GM12873 (cell line): ENCODE measurements around the gene ADAP1.
A peak's percentile ranks its signal among the peaks of the same experiment; 100 is the strongest.

Experiments used
- TF ChIP-seq, protein P1 (sequence below): IDR thresholded peaks from 2 replicates; pipeline ENCODE4 v1.5.1; 2012; ENCODE audit warnings: low read depth, mild to moderate bottlenecking, moderate library complexity, low read length, control low read depth; ENCODE audit not compliant: insufficient read depth; ENCODE audit errors: missing control alignments

Gene ADAP1

DNA sequence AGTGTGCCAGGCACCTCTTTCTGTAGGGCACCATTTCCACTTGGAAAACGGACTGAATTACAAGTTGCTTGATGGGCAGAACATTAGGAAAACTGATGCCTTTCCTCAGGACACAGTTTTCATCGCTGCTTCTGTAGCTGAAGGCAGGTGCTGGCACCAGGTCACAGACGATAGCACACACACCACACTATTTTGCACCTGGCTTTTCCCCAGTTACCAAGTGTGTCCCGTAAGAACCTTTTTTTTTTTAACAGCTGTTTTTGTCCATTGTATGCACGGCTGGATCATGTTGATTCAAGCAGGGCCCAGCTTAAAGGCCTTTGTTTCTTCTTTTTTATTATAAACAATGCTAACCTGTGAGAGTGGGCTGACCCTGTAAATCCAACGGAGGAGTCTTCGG, 79.4 kb downstream of the ADAP1 start:
- TF ChIP-seq, protein P1, sequence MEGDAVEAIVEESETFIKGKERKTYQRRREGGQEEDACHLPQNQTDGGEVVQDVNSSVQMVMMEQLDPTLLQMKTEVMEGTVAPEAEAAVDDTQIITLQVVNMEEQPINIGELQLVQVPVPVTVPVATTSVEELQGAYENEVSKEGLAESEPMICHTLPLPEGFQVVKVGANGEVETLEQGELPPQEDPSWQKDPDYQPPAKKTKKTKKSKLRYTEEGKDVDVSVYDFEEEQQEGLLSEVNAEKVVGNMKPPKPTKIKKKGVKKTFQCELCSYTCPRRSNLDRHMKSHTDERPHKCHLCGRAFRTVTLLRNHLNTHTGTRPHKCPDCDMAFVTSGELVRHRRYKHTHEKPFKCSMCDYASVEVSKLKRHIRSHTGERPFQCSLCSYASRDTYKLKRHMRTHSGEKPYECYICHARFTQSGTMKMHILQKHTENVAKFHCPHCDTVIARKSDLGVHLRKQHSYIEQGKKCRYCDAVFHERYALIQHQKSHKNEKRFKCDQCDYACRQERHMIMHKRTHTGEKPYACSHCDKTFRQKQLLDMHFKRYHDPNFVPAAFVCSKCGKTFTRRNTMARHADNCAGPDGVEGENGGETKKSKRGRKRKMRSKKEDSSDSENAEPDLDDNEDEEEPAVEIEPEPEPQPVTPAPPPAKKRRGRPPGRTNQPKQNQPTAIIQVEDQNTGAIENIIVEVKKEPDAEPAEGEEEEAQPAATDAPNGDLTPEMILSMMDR = no peak

DNA sequence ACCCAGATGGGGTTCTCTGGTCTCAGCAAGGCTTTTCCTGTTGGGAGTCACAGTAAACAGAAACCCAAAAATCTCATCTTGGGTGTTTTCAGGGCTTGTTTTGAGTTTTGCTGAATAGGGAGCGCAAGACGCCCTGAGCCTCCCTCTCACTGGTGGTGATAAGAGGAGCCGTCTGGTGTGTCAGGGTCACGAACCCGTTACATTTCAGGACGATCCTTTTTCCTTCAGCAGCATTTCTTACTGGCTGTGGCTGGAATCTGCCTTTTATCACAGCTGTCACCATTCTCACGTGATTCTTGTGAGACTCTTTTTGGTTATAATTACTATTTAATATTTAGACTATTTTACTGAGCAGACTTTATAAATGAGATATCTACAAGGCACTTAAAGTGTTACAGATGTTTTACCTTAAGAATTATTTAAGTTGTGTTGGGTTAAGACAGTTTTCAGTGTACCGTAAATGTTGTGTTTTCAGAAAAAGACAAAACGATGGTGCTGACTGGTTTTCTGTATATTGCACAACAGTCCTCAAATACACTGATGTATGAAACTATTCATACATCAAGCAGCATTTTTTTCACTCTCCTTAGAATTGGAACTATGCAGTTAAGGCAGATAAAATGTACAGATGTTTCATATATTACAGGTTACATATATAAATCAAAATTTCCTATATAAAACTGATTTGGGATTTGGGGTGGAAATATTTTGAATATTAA, 80.3 kb downstream of the ADAP1 start:
- TF ChIP-seq, protein P1 = no peak

DNA sequence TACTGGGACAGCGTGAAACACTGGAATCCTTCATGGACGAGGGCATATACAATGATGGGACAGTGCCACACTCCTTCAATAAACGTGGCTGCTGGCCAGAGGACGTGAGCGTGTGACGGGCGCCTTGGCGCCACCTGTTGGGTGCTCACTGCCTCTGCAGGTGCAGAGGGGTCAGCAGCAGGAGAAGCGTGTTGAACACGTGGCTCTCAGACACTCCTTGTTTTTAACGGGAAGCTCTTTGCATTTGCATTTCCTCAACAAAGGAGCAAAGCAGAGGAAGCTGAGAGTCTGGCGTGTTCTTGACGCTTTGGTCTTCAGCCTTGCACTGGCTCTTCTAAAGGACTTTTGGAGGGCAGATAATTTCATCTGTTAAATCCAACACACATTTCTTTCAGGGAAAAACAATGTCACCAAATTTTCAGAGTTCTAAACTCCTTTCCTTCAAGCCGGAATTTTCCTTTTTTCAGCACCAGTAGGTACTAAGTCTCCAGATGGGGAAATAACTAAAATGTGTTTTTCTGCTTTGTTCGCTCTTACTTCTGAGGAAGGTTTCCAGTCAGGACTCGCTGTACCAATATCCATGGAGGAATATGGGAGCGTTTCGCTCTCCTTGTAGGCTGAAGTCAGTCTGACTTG, 81.0 kb downstream of the ADAP1 start:
- TF ChIP-seq, protein P1 = peak; percentile 99

DNA sequence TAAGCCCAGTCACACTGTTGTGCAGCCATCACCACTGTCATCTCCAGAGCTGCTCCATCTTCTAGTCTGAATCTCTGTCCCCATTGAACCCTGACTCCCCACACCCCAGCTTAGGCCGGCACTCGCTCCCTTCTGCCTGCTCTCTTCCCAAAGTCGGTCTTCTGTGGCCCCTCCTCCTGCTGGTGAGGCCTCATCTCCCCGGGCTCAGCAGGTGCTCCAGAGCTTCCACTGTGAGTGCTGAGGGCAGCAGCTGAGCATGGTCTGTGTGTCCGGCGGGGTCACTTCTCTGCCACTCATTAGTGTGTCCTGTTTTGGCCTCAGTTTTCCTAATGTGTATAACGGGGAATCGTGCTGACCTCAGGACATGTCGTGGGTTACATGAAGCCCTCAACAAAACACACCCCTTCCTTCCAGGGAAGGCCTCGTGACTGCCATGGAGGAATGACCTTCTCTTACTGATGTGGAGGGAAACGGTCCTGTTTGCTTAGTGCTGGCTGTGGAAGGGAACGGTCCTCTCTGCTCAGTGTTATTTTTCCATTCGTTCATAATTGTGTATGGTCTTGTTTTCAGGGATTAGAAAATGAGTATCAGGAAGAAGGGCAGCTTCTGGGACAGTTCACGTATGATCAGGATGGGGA, 82.5 kb downstream of the ADAP1 start:
- TF ChIP-seq, protein P1 = no peak

DNA sequence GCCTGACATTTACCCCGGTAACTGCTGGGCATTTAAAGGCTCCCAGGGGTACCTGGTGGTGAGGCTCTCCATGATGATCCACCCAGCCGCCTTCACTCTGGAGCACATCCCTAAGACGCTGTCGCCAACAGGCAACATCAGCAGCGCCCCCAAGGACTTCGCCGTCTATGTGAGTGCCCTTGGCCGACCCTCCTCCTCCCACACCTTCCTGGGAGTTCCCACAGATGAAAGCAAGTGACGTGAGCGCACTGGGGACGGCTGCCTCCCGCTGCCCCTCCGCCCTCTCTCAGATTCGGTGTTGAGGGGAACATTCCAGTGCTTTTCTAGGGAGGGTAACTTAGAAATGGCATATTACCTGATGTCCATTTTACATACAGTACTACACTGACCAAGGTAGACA, 85.1 kb downstream of the ADAP1 start:
- TF ChIP-seq, protein P1 = no peak

DNA sequence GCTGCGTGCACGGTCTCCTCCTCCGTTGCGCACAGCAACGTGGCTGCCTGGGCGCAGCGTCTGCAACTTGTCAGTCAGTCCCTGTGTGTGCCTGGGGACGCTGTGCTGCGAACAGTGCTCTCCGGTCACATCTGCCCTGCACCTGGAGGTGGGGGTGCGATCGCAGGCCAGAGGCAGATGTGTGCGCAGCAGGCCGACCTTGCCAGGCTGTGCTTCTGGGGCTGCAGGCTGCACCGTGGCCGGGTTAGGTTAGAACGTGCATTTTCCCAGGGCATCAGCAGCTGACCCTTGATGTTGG, 86.3 kb downstream of the ADAP1 start:
- TF ChIP-seq, protein P1 = no peak

DNA sequence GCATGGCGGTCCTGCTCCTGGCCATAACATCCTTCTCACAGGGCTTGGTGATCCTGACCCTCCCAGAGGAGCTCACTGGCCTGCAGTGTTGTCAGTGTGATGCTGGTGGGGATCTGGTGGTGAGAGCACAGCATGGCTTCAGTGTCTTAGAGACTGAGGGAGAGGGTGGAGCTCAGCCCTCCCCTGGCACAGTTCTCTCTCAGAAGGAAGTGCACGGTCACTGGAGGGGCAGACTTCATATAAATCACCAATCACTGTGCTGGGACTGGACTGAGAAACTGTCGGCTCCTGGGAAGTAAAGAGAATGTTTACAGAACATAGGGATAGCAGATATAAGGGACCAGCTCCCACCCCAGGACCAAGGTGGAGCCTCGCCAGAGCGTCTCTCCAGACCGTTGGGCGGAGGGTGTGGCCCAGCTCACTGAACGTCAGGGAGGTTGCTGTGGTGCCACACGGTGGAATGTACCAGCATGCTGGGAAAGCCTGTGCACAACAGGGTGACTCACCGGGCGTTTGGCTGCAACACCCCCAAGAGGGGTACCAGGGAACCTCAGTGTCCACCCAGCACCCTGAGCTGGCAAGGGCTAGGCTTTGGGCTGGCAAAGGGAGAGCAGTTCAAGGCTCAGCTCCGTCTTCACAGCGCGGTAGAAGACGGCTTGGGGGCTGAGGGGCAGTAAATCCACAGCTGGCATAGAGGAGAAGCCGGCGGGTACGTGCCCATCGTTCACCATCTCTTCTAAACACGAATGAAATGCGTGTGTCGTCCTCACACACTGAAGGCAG, 86.9 kb downstream of the ADAP1 start:
- TF ChIP-seq, protein P1 = no peak
